ENCODE results near the gene GGNBP2. TPM values are rescaled to one million over a fixed set of nuclear protein-coding genes. Genes with fewer than 3 reads are reported as not detected.

Gene GGNBP2
- total RNA-seq, 1 donor from 2014 or later, result 45.5 TPM

GRCh38 chr17:36625188-36625587 lies 80.5 kb downstream of the GGNBP2 start:
- no peak for DNase-seq (ENCODE audit: extremely low read depth, low read depth, low spot score)

- no peak for DNase-seq (ENCODE audit: extremely low read depth, low read depth, low spot score)
Observed at GRCh38 chr17:36627101-36627500, 82.4 kb downstream of the GGNBP2 start.

GRCh38 chr17:36628576-36628975 lies 83.9 kb downstream of the GGNBP2 start:
- no peak for DNase-seq (ENCODE audit: extremely low read depth, low read depth, low spot score)

- DNase-seq (ENCODE audit: extremely low read depth, low read depth, low spot score), result peak; percentile 18
Observed at GRCh38 chr17:36629252-36629847, 84.6 kb downstream of the GGNBP2 start.

- no peak for DNase-seq (ENCODE audit: extremely low read depth, low read depth, low spot score)
Observed at GRCh38 chr17:36629970-36630502, 85.3 kb downstream of the GGNBP2 start.

GRCh38 chr17:36631022-36631421 lies 86.3 kb downstream of the GGNBP2 start:
- no peak for DNase-seq (ENCODE audit: extremely low read depth, low read depth, low spot score)

GRCh38 chr17:36632916-36633771 lies 88.4 kb downstream of the GGNBP2 start:
- DNase-seq (ENCODE audit: extremely low read depth, low read depth, low spot score), result no peak

Other genes with a start within 250 kb of the GGNBP2 start
- not detected in 2 replicates for gene TBC1D3G, start 221.0 kb upstream of the GGNBP2 start, total RNA-seq
- gene TBC1D3H, start 156.5 kb upstream of the GGNBP2 start, total RNA-seq, result not detected in 2 replicates
- 30.8 and 34.0 TPM in 2 replicates for gene ZNHIT3, start 58.2 kb upstream of the GGNBP2 start, total RNA-seq
- 35.2 and 62.3 TPM in 2 replicates for gene MYO19, start 10.1 kb upstream of the GGNBP2 start, total RNA-seq
- gene PIGW, start 9.9 kb upstream of the GGNBP2 start, total RNA-seq, result 8.6 and 9.5 TPM in 2 replicates
- 4.3 and 11.0 TPM in 2 replicates for gene DHRS11, start 47.0 kb downstream of the GGNBP2 start, total RNA-seq
- 3.5 and 7.8 TPM in 2 replicates for gene MRM1, start 56.7 kb downstream of the GGNBP2 start, total RNA-seq

Data from glomerular endothelial cell (primary cell).